HCEC 1CT (cell line): ENCODE measurements around the gene MON2.
A peak's percentile ranks its signal among the peaks of the same experiment; 100 is the strongest.
"Not testable (repeated sequence)": the region's sequence is repeated elsewhere in the genome, so short reads cannot be mapped to it uniquely, and the experiment has no call there.

Experiments
- DNase-seq: peaks from one replicate; pipeline ENCODE4 v3.0.0-alpha.2; 2017

The MON2 gene

DNA sequence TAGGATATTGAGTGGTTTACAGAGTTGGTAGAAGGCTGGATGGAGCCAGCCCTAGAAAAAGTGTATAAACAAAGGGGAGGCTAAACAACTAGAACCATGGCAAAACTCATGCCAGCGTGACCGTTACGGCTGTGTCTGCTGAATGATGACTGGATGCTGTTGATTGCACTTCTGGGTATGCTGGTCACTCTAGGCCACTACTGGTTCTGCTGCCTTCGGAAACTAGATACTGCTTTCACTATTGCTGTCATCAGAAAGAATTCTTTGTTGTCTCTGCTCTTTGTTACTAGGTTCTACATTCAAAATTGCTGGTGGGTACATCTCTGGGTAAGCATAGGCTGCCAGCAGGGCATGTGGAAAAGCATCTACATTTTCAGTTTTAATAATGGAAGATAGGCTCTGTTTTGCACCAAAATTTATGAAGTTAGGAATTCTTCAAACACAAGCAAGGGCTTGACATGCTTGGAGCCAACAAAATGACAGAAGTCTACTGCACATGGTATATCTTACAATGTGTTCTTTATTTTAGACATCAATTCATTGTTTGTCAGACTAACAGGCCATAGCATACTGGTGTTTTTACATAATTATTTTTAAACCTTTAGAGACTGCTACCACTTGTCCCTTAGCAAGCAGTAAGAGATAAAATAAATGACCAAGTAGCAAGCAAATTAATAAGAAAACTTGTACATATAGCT, 15.4 kb downstream of the MON2 start:
- DNase-seq: no peak

DNA sequence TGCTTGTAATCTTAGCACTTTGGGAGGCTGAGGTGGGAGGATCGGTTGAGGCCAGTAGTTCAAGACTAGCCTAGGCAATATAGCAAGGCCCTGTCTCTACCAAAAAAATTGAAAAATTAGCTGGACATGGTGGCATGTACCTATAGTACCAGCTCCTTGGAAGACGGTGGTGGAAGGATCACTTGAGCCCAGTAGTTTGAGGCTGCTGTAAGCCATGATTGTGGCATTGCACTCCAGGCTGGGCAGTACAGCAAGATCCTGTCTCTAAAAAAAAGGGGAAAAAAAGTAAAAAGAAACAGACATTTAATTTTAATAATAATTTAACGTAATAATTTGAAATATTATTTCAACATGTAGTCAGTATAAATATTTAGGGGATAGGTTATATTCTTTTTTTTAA, 16.1 kb downstream of the MON2 start:
- DNase-seq: no peak

- DNase-seq: no peak
These were observed 17.6 kb downstream of the MON2 start for GRCh38 chr12:62484233-62484632.

GRCh38 chr12:62505786-62506185, 39.2 kb downstream of the MON2 start:
- DNase-seq: no peak

- DNase-seq: no peak
These were observed 46.3 kb downstream of the MON2 start for GRCh38 chr12:62512901-62513300.

DNA sequence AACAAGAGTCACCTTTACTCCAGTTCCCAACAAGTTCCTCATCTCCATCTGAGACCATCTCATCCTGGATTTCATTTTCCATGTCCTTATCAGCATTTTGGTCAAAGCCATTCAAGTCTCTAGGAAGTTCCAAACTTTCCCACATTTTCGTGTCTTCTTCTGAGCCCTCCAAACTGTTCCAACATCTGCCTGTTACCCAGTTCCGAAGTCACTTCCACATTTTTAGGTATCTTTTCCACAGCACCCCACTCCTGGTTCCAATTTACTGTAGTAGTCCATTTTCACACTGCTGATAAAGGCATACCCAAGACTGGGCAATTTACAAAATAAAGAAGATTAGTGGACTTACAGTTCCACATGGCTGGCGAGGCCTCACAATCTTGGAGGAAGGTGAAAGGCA, 47.5 kb downstream of the MON2 start:
- DNase-seq: not testable (repeated sequence)

- DNase-seq: no peak
These were observed 50.3 kb downstream of the MON2 start for GRCh38 chr12:62516927-62517326.

DNA sequence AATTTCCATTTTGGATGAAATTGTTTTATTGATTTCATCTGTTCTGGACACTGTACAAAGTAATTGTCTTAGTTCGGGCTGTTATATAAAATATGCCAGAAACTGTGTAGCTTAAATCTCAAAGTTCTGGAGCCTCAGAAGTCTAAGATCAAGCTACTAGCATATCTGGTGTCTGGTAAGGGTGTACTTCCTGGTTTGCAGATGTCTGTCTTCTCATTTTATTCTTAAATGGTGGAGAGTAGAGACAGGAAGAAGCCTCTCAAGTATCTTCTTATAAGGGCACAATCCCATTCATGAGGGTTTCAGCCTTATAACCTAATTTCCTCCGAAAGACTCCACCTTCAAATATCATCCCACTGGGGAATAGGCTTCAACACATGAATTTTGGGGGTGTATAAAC, 51.3 kb downstream of the MON2 start:
- no peak for DNase-seq

- DNase-seq: no peak
These were observed 52.4 kb downstream of the MON2 start for GRCh38 chr12:62519043-62519442.

DNA sequence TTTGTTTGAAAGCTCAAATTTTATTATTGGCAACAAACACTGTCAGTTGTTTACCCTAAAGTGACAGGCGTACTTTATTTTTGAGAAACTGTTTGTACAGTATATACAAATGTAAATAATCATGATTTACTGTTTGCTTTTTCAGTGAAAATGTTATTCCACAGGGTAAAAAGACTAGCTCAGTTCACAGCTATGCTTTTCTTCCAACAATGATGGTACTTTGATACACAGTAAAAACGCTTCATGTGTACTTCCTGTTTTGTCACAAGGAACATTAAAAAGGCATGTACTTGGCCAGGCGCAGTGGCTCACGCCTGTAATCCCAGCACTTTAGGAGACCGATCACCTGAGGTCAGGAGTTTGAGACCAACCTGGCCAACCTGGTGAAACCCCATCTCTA, 53.7 kb downstream of the MON2 start:
- no peak for DNase-seq

GRCh38 chr12:62522984-62523383, 56.4 kb downstream of the MON2 start:
- no peak for DNase-seq

GRCh38 chr12:62523619-62524018, 57.0 kb downstream of the MON2 start:
- no peak for DNase-seq

- DNase-seq: no peak
These were observed 58.6 kb downstream of the MON2 start for GRCh38 chr12:62525271-62525670.

GRCh38 chr12:62530596-62530995, 64.0 kb downstream of the MON2 start:
- DNase-seq: peak; percentile 82

DNA sequence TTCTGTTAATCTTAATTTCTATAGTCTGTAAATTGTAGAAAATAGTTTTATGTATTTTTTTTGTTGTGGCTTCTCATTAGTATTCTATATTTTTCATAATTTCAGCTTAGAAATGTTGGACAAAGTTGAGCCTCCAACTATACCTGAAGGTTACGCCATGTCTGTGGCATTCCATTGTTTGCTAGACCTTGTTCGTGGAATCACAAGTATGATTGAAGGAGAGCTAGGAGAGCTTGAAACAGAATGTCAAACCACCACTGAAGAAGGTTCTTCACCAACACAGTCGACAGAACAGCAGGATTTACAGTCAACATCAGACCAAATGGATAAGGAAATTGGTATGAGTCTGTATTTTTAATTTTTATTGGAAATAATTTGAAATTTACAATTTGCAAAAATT, 65.7 kb downstream of the MON2 start:
- no peak for DNase-seq

DNA sequence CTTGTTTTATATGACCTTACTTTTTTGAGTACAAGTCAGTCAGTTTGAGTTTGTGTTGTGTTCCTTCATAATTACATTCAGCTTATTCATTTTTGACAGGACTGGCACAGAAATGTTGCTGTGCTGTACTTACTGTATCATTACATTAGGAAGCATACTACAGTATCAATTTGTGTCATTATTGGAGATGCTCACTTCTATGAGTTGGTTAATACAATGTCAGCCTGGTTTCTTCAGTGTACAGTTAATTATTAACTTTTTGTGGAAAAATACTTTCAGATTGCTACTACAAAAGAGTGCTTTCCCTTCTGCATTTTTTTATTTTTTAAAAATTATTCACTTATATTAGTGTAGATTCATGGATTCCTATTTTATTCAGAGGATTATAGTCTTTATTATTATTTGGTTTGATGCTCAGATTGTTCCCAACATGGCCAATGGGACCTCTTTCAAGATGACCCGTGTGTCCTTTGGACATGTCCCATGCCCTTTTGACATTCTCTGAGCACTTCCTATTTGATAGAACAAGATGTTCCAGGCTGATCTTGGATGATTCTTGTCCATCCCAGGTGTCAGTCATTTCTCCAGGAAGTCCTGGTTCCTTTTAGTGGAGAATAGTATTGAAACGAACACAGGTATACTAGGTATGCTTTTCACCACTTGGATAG, 66.6 kb downstream of the MON2 start:
- DNase-seq: no peak

DNA sequence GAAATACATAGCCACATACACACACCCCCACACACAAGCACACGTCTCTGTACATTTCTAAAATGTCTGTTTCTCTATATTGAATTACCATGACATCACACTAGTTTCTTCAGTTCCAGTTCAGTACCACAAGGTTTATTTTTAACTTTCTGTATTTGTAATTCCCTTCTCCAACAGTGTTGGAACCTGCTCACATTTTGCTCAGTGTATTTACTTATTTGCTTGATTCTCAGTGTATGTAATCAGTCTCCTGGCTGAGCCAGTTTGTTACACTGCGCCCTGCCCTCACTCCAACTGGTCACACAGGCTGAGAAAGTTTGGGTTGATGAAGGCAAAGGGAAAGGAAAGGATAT, 67.1 kb downstream of the MON2 start:
- no peak for DNase-seq

DNA sequence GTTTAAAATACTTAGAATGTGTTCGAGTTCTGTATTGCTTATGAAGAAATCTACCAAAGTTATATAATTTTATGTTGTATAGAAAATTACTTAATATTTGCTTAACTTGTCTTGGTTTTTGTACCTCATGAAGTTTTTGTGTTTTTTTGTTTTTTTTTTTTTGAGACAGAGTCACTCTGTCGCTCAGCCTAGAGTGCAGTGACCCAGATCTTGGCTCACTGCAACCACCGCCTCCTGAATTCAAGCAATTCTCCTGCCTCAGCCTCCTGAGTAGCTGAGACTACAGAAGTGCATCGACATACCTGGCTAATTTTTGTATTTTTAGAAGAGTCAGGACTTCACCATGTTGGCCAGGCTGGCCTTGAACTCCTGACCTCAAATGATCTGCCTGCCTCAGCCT, 69.9 kb downstream of the MON2 start:
- DNase-seq: no peak

DNA sequence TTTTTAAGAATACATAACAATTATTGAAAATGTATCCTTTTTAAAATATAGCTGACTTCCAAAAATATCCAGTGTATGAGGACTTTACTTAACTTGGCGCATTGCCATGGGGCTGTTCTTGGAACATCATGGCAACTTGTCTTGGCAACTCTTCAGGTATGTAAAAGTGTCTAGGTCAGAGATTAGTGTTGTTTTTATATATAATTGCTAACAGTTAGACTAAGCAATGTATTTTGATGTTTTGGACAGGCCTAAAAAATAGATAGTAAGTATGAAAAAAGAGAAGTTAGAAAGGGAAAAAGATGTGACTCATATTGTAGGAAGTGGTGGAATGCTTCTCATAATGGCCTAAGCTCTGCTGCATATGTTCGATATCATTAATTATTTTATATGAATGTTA, 70.9 kb downstream of the MON2 start:
- peak; percentile 55 for DNase-seq

DNA sequence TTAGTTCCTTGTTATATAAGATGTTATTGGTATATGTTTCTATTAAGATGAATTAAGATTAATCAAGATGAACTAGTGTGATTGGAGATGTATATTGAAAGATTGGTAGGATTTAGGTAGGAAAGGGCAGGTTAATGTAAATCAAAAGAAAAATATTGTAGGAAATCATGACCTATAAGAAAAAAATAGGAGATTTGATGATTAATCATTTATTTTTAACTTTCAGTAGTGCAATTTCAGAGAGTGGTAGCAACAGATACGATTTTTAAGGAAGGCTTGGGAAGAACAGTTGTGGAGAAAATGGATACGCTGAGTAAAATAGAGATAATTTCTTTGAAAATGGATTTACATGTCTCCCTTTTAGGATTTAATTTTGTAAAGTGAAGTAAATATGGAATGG, 73.7 kb downstream of the MON2 start:
- DNase-seq: no peak

- no peak for DNase-seq
These were observed 76.2 kb downstream of the MON2 start for GRCh38 chr12:62542814-62543213.

GRCh38 chr12:62543324-62543723, 76.7 kb downstream of the MON2 start:
- no peak for DNase-seq

- DNase-seq: no peak
These were observed 77.1 kb downstream of the MON2 start for GRCh38 chr12:62543741-62544140.

- no peak for DNase-seq
These were observed 86.4 kb downstream of the MON2 start for GRCh38 chr12:62552906-62553556.

- DNase-seq: not testable (repeated sequence)
These were observed 92.7 kb downstream of the MON2 start for GRCh38 chr12:62559366-62559765.
